ENCODE results near the gene UACA. TPM values are rescaled to one million over a fixed set of nuclear protein-coding genes. Genes with fewer than 3 reads are reported as not detected.
A peak's percentile ranks its signal among the peaks of the same experiment; 100 is the strongest.

Gene UACA
- total RNA-seq, 1 donor: 149 TPM

- peak; percentile 75 for DNase-seq (ENCODE audit: low read depth)
- no peak overlapping the region for H3K4me3 ChIP-seq (ENCODE audit: low read depth, low read length)
- TF ChIP-seq CTCF (IDR thresholded peaks at IDR 0.05; ENCODE audit: insufficient read depth, low read length): no peak
These were observed 49.3 kb downstream of the UACA start for GRCh38 chr15:70714015-70714414.

GRCh38 chr15:70712271-70712670 is 51.1 kb downstream of the UACA start:
- DNase-seq (ENCODE audit: low read depth): no peak
- no peak overlapping the region for H3K4me3 ChIP-seq (ENCODE audit: low read depth, low read length)
- TF ChIP-seq CTCF (IDR thresholded peaks at IDR 0.05; ENCODE audit: insufficient read depth, low read length): no peak

- DNase-seq (ENCODE audit: low read depth): peak; percentile 35
- TF ChIP-seq CTCF (IDR thresholded peaks at IDR 0.05; ENCODE audit: insufficient read depth, low read length): no peak
- H3K4me3 ChIP-seq (ENCODE audit: low read depth, low read length): no peak overlapping the region
These were observed 52.6 kb downstream of the UACA start for GRCh38 chr15:70710714-70711113.

DNA sequence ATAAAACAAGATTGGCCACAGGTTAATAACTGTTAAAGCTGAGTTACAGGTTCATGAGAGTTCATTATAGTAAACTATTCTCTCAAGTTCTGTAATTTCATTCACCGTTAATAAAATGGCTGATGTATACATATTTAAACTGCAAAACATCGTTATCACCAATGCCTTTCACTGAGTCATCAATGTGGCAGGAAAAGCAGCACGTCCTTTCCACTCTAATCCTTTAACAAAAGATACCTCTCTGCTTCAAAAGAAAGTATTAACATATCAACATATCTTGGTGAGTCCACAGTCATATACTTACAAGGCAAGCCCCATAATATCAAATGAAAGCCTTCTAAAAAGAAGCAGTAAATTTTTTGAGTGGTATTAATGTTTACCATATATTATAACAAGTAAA is 54.5 kb downstream of the UACA start:
- DNase-seq (ENCODE audit: low read depth): no peak
- no peak for TF ChIP-seq CTCF (IDR thresholded peaks at IDR 0.05; ENCODE audit: insufficient read depth, low read length)
- no peak overlapping the region for H3K4me3 ChIP-seq (ENCODE audit: low read depth, low read length)

DNA sequence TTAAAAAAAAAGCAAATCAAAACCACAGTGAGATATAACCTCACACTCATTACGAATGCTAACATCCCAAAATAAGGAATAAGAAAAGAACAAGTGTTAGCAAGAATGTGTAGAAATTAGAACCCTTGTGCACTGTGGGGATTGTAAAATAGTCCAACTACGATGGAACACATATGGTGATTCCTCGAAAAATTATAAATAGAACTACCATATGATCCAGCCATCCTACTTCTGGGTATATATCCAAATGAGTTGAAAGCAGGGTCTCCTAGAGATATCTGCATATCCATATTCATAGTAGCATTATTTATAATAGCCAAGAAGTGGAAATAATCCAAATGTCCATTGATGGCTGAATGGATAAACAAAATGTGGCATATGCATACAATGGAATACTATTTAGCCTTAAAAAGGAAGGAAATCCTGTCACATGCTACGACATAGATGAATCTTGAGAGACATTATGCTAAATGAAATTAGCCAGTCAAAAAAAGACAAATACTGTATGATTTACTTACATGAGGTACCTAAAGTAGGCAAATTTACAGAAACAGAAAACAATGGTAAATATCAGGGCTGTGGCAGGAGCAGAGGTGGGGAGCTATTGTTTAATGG is 55.6 kb downstream of the UACA start:
- H3K4me3 ChIP-seq (ENCODE audit: low read depth, low read length): no peak overlapping the region
- no peak for TF ChIP-seq CTCF (IDR thresholded peaks at IDR 0.05; ENCODE audit: insufficient read depth, low read length)
- no peak for DNase-seq (ENCODE audit: low read depth)

- no peak overlapping the region for H3K4me3 ChIP-seq (ENCODE audit: low read depth, low read length)
- no peak for DNase-seq (ENCODE audit: low read depth)
- TF ChIP-seq CTCF (IDR thresholded peaks at IDR 0.05; ENCODE audit: insufficient read depth, low read length): no peak
These were observed 58.6 kb downstream of the UACA start for GRCh38 chr15:70704731-70705130.

DNA sequence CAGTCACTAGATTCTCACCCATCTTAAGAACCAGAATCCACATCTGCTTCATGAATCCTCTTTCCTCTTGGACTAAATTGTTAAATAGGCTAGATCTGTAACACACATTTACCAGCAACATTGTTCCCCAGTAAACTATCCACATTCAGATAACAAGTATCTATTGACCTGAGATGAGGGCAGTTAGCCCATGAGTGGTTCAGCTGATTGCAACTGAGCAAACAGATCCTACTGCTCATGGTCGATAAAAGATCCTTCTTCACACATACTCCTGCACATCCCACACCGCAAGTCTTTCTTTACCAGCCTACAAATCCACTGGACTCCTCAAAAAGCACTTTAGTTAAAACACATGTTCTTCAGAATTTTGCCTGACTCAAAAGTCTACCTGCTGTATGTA is 59.2 kb downstream of the UACA start:
- TF ChIP-seq CTCF (IDR thresholded peaks at IDR 0.05; ENCODE audit: insufficient read depth, low read length): no peak
- no peak for DNase-seq (ENCODE audit: low read depth)
- no peak overlapping the region for H3K4me3 ChIP-seq (ENCODE audit: low read depth, low read length)

Data from fibroblast of the aortic adventitia (primary cell).